ENCODE results near the gene PEX11A.

Gene PEX11A

DNA sequence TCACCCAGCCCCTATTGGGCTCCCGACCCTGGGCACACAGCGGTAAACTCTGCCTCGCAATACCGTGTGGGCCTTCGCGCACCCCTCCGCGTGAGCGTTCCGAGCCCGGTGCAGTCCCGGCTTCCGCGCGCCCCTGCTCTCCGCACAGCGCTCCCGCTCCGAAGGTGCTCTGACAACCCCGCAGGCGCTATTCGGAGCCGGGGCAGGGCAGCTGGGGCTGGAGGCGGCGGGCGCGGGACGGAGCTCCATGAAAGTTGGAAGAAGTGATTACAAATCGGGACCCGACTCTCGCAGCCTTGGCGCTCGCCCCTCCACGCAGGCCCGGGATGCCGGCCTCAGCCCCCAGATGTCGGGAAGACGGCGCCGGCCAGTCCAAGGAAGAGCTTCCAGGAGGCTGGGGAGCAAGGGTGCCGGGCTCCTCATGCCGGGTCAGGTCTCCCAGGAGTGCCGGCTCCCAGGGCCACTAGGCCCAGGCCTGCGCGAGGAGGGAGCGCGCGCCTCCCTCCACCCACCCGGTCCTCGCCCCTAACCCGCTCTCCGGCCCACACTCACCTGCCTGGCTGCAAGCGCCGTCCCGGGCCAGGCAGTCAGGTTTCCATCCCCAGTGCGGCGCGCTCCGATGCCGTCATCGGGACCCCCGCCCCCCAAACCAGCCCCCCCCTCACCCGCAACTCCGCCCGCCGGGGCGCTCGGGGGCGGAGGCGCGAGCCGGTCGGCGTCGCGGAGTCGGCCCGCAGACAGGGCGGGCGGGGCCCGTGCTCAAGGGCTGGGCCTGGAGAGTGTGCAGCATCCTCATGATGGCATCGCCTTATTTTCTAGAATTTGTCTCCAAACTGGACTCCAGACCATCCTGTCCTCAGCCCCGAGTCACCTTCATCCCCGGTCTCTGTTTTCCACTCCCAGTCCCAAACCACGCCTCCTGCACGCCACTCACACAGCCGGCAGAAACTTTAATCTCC, 35.4 kb downstream of the PEX11A start, which contains the start of gene KIF7:
Gene KIF7, minus strand, starts transcription at position 621 of the 959 bp plus-strand sequence. CDS start 2,537 bp downstream, outside the sequence.
- no peak for DNase-seq

DNA sequence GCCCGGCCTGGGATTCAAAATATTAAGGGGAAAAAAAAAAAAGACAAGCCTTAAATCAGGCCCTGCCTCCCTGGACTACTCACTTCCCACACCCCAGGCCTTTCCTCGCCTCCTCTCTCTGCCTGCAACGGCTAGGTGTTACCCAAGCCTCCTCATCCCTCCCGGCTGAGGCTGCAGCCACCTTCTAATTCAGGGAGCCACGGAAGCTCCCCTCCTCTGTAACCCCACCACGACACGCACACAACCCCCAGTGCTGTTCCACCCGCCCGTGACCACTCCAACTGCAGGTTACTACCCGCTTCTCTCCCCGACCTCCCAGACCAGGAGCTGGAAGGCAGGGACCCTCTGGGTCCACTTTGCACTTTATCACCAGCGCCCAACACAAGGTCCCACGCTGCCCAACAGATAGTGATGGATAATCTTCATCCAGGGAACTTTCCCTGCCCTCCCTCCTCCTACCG, 36.2 kb downstream of the PEX11A start:
- DNase-seq, result no peak

DNA sequence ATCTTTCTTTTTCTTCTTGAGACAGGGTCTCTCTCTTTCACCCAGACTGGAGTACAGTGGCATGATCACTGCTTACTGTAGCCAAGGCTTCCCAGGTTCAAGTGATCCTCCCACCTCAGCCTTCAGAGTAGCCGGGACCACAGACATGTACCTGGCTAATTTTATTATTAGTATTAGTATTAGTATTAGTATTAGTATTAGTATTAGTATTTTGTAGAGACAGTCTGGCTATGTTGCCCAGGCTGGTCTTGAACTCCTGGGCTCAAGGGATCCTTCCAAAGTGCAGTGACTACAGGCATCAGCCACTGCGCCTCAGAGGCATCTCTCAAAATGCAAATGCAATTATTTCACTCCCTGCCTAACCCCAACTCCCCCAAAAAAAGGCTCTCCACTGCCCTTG, 37.0 kb downstream of the PEX11A start:
- DNase-seq, result no peak

DNA sequence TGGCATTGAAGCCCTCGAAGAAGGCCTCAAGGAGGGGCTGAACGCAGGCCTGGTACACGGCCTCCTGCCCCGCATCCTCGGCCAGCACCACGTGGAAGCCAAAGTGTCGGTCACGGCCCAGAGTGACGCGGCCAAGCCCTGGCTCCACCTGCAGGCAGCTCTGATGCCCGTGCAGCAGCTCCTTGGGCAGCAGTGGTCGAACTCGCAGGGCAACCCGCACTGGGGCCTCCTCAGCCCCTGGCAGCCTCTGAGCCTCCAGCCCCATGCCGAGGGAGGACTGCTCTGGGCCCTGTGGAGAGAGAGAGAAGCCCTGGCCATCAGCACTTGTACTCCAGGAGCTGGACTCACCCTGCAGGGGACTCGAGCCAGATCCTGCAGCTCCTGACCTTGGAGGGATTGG, 37.9 kb downstream of the PEX11A start:
- DNase-seq, result no peak

DNA sequence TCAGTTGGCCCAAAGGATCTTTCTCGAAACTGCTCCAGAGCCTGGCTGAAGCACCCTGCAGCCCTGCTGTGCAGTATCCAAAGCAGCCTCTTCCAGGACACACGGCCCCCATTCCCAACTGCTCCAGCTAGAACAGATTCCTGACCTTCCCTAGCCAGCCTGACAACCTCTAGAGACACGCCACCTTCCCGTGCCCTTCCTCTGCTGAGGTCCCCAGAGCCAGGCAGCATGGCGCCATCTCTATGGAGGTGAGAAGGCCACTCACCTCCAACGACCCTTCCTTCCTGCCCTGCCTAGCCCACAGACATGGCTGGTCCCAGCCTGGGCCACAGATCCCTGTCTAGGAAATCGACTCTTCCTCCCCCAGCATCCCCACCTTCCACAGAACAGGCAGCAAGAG, 38.4 kb downstream of the PEX11A start:
- no peak for DNase-seq

DNA sequence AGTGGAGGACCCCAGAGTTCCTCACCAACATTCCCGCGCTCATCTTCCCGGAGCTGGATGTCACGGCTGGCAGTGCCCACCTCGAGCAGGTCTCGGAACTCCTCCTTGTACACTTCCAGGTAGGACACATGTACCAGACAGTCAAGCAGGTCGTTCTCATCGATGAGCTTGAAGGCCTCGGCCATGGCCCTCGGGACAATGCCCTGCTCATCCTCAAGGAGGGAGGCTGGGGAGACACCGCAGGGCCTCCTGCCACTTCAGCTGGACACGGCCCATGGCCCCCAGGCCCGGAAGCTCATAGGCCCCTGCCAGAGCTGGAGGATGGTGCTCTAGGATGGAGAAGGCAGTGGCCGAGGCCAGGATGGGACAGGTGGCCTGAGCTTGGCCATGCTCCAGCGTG, 40.8 kb downstream of the PEX11A start:
- DNase-seq, result no peak

DNA sequence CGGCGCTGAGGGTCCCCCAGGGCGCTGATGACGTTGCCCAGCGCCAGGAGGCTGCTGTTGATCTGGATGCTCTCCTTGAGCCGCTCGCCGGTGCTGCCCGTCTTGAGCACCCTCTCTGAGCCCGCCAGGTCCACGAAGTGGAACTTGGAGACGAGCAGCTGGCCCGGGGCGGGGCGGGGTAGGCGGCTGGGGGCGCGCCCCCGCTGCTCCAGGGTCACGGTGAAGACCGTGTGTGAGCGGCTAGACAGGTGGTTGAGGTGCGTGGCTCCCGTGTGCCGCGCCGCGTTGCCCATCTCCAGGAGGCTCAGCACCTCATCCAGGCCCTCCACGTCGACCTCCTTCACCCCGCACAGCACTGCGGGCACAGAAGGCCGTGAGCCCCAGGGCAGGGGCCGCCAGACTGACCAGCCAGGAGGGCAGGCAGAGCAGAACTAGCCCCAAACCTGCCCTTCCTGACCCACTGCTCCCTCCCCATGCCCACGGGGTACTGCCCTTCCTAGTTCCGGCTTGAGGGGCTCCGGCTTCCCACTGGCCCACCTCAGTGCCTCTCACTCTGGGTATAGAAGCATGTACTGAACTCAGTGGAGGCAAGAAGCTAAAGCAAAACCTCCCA, 41.4 kb downstream of the PEX11A start:
- DNase-seq, result no peak

DNA sequence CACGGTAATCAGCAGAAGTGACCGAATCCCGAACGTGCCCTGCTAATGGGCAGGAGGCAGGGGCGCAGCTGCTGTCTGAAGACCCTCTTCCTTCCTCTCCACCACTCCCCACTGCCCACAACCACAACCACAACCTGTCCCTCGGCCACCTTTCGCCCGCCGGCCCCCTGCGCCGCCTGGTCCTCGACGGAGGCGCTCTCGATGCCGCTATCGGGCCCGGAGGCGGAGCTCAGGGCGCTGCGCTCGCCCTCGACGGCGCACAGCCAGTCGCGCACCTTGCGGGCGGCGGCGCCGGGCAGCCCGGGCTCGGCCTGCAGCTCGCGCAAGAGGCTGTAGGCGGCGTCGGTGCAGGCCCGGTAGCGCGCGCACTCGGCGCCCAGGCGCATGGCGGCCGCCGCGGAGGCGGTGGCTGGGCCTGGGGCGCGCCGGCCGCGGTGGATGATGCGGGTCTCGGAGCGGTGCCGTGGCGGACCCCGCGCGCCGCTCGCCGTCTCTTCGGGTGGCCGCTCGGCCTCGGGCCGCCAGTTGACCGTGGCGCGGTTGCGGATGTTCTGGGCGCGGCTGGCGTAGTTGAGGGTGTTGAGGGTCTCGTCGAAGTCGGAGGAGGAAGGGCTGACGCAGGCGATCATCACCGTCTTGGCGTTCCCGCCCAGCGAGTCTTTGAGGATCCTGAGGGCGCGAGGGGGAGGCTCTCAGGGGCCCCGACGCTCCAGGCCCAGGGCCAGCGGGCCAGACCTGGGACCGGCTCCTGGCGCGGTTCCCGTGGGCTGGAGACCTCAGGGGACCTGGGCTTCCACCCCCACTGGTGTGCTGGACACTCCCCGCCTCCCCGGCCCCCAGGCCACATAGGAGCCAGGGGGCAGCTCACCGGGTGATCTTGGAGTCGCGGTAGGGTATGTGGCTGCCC, 42.2 kb downstream of the PEX11A start:
- no peak for DNase-seq

DNA sequence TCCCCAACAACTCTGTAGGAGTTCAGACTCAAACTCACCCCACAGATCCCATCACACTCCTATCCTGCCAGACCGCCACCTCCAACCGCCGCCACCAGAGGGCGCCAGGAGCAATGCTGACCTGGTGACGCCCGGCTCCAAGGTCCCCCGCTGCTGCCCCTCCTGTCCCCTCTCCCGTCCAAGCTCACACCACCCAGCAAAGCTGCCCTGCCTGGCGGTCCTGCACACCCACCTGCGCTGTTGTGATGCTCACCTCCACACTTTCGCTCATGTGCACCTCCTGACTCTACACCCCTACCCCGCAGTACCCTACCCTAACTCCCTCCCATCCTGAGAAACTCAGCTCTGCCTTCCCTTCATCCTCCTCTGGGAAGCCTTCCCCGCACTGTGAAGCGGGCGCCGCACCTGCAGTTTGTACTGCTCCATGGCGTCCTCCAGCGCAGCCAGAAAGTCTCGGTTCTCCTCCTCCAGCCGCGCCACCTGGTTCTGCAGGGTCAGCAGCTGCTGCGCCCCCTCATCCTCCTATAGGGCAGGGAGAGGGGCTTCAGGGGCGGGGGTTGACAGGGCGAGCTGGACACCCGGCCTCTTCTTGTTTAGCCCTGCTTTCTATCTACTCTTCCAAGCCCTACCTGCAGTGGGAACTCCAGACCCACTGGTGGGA, 43.2 kb downstream of the PEX11A start:
- DNase-seq, result peak; percentile 58

DNA sequence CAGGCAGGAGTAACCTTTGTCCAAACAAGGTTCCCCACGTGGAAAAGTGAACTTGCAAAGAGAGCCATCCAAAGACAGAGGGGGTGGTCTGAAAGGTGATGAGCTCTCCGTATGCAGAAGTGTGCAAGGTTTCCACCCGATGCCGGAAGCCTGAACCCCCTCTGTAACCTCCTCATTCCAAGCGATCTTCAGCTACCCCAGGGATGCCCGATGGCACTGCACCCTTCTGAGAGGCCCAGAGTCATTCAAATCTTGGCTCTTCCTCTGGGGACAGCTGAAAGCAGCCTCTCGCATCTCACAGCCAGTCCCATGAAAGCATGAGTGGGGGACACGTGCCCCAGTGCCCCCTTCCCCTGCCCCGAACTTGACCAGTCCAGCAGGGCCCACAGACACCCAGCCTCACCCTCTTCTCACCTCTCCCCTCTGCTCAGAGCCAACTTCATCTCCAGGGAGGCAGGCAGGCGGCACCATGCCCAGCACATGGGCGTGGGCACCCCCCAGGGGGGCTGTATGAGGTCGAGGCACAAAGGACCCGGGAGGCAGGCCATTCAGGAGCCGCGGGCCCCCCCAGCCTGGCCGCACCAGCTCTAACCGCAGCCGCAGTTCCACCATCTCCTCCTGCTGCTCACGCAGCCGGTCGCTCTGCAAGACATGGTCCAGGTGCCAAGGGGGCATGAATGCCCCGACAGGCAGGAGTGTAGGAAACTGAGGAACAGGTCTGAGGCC, 44.0 kb downstream of the PEX11A start:
- DNase-seq, result no peak

DNA sequence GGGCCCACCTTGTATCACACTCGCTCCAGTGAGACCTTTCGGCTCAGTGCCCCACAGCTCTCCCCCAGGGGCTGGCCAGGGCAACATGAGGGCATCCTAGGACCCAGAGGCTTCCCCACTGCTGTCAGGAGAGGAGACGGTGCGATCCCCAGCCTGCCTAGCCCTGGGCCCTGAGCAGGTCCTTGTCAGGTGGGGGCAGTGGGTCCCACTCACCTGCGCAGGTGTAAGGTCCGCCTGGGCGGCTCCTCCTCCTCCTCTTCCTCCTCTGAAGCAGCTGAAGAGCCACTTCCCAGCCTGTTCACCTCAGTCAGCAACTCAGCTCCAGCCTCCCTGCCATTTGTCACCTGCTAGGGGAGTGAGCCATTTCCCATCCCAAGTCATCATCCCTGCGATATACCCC, 44.9 kb downstream of the PEX11A start:
- no peak for DNase-seq

DNA sequence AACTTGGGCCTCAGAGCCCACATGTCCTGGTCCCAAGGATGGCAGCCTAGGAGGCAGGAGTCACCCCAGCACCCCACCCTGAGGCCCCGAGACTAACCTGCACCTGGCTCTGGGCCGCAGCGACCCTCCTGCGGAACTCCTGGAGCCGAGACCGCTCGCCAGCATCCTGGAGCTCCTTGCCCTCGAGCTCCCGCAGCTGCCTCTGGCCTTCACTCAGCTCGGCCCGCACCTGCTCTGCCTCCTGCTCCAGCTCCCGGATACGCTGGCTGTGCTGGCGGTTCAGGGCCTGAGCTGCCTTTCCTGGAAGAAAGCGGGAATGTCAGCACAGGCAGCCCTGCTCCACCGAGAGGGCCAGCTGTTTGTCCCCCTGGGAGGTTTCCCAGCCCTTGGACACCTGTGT, 48.4 kb downstream of the PEX11A start:
- DNase-seq, result no peak

DNA sequence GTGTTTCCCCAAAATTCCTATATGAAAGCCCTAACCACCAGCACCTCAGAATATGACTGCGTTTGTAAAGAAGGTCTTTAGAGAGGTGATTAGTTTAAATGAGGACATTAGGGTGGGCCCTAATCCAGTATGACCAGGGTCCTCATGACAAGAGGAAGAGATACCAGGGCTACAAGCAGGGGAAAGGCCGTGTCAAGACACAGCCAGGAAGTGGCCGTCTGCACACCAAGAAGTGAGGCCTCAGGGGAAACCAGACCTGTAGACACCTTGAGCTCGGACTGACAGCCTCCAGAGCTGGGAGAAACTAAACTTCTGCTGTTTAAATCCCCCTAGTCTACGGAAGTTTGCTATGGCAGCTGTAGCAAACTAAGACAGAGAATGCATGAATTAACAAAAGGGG, 49.5 kb downstream of the PEX11A start:
- no peak for DNase-seq

DNA sequence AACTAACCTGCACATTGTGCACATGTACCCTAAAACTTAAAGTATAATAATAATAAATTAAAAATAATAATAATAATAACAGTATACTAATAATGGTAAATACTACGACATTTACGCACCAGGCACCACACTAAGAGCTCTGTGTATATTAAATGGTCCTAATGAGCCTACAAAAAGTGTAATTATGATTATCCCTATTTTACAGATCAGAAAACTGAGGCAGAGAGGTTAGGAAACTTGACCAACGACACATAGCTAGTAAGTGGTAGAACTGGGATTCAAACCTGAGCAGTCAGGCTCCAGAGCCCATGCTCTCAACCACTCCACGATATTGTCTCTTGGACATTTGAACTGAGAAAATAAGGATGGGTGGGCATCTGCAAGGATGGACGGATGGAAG, 50.3 kb downstream of the PEX11A start:
- no peak for DNase-seq

DNA sequence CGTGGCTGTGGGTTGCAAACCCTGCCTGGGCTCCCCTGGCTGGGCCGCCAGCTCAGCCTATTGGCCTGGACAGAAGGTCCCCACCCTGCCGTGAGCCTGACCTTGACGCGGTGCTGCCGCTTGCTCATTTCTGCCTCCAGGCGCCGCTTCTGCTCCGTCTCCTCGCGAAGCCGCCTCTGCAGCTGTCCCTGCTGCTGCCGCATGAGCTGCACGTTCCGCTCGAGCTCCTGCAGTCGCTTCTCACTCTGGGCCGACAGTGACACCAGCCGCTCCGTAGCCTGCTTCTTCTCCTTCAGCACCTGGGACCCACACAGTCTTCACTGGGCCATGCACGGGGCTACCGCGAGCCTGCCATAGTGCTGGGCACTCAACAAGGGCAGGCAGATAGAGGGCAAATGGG, 57.0 kb downstream of the PEX11A start:
- DNase-seq, result no peak

DNA sequence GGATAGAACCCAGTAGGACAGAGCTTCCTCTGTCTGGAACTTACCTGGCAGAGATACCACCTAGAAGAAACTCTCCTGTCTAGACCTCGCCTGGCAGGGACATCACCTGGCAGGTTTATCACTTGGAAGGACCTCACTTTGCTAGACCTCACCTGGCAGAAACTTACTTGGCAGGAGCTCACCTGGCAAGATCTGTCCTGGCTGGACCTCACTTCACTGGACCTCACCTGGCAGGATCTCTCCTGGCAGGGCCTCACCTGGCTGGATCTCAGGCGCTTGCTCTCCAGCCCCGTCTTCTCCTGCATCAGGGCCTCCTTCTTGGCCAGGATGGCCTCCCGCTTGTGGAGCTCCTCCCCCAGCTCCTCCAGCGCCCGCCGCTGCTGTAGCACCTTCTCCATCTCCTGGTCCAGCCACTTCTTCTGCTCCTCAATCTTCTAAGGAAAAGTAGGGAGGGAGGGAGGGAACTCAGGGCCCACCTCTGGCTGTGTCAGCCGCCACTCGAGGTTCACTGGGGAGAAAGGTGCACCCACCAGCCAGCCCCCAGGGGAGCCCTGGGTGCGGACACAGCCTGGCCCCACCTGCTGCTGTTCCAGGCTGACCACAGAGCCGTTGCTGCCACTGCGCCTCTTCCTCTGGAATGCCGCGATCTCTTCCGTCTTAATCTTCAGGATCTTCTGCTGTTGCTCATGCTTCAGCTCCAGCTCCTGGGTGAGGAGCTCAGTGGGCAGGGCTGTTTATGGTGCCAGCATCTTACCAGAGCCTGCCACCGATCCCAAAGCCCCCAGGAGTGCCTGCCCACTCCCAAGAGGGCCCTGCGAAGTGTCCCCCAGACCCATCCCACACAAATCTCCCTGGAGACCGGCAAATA, 57.8 kb downstream of the PEX11A start:
- DNase-seq, result no peak

DNA sequence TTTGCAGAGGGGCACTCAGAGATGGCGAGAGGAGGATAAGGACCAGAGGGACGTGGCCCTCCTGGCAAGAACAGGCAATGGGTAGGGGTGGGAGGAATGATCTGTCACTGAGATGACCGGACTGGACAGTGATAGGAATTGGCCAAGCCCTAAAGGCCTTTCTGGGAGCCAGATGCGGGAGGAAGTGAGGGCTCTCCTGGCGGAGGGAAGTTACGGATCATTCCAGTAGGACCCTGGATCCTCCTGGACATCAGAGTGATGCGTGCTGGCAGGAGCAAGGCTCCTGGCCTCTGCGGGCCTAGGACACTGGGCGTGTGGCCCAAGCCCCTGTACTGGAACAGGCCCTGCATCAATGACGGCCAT, 58.7 kb downstream of the PEX11A start:
- no peak for DNase-seq

Measured in hematopoietic multipotent progenitor cell treated with erythropoietin and hydrocortisone succinate and interleukin-3 and kit ligand, for 8 days (in vitro differentiated cells).